Mesothelial cell of epicardium (in vitro differentiated cells): ENCODE data around the gene PCDHGA6. TPM values are rescaled to one million over a fixed set of nuclear protein-coding genes. Genes with fewer than 3 reads are reported as not detected.
"Not testable (repeated sequence)": the region's sequence is repeated elsewhere in the genome, so short reads cannot be mapped to it uniquely, and the experiment has no call there.

Source experiments
- DNase-seq, 2 experiments: peaks; one replicate each; pipeline ENCODE4 v3.0.0; 2021; ENCODE audit warnings: low spot score in 2 of 2; ENCODE audit not compliant: unreplicated experiment in 2 of 2
- H3K27ac Mint-ChIP-seq: 2 replicates; pipeline ENCODE4 v1.8.0; 2021; ENCODE audit warnings: mixed read lengths
- H3K27me3 Mint-ChIP-seq: 2 replicates; pipeline ENCODE4 v1.8.0; 2021; ENCODE audit warnings: low read depth, mixed read lengths
- H3K36me3 Mint-ChIP-seq: 2 replicates; pipeline ENCODE4 v1.8.0; 2021; ENCODE audit warnings: mixed read lengths
- H3K4me1 Mint-ChIP-seq: 2 replicates; pipeline ENCODE4 v1.8.0; 2021; ENCODE audit warnings: mixed read lengths
- H3K4me3 Mint-ChIP-seq: 2 replicates; pipeline ENCODE4 v1.8.0; 2021; ENCODE audit warnings: mild to moderate bottlenecking, moderate library complexity, mixed read lengths
- H3K9me3 Mint-ChIP-seq: 2 replicates; pipeline ENCODE4 v1.8.0; 2021; ENCODE audit warnings: mixed read lengths
- total RNA-seq: library from RNA; stranded (reverse); gene quantifications from 3 replicates; pipeline ENCODE4 v1.2.1, GENCODE V29; 2021
- TF ChIP-seq, protein P1 (sequence below): fragments of 200-600 bp; sonication (generic); IDR thresholded peaks from one replicate; pipeline ENCODE4 v1.5.0; 2021; ENCODE audit warnings: antibody characterized with exemption; ENCODE audit not compliant: unreplicated experiment

The PCDHGA6 gene
- total RNA-seq, 1 donor from 2014 or later: 0.25 TPM

DNA sequence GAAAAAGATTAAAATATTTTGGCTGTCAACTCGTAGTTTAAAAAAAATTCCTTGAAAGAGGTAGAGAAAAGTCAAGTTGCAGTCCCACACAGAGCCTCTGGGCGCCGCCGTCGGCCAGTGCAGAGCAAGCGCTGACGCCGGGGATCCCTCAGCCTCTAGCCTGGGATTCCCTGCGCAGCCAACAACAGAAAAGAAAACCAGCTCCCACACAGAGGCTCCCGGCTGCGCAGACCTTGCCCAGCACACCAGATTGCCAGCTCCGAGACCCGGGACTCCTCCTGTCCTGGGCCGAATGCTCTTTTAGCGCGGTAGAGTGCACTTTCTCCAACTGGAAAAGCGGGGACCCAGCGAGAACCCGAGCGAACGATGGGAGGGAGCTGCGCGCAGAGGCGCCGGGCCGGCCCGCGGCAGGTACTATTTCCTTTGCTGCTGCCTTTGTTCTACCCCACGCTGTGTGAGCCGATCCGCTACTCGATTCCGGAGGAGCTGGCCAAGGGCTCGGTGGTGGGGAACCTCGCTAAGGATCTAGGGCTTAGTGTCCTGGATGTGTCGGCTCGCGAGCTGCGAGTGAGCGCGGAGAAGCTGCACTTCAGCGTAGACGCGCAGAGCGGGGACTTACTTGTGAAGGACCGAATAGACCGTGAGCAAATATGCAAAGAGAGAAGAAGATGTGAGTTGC is 43.9 kb downstream of the PCDHGA6 start, which contains the start of gene PCDHGB7:
PCDHGB7 (plus strand) TSS at position 184 of the 679 bp plus-strand sequence; CDS start at position 367, 183 bp downstream.
- H3K27ac Mint-ChIP-seq: peak within 1 kb of the TSS; percentile 47
- H3K9me3 Mint-ChIP-seq: peaks cover 53% of the 10 kb centered on the region
- not testable (repeated sequence) for H3K27me3 Mint-ChIP-seq, H3K4me1 Mint-ChIP-seq, DNase-seq
- peaks cover 82% of the 10 kb centered on the region for H3K36me3 Mint-ChIP-seq
- TF ChIP-seq, protein P1, sequence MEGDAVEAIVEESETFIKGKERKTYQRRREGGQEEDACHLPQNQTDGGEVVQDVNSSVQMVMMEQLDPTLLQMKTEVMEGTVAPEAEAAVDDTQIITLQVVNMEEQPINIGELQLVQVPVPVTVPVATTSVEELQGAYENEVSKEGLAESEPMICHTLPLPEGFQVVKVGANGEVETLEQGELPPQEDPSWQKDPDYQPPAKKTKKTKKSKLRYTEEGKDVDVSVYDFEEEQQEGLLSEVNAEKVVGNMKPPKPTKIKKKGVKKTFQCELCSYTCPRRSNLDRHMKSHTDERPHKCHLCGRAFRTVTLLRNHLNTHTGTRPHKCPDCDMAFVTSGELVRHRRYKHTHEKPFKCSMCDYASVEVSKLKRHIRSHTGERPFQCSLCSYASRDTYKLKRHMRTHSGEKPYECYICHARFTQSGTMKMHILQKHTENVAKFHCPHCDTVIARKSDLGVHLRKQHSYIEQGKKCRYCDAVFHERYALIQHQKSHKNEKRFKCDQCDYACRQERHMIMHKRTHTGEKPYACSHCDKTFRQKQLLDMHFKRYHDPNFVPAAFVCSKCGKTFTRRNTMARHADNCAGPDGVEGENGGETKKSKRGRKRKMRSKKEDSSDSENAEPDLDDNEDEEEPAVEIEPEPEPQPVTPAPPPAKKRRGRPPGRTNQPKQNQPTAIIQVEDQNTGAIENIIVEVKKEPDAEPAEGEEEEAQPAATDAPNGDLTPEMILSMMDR: peak; percentile 39
- H3K4me3 Mint-ChIP-seq: peak within 1 kb of the TSS; percentile 62

DNA sequence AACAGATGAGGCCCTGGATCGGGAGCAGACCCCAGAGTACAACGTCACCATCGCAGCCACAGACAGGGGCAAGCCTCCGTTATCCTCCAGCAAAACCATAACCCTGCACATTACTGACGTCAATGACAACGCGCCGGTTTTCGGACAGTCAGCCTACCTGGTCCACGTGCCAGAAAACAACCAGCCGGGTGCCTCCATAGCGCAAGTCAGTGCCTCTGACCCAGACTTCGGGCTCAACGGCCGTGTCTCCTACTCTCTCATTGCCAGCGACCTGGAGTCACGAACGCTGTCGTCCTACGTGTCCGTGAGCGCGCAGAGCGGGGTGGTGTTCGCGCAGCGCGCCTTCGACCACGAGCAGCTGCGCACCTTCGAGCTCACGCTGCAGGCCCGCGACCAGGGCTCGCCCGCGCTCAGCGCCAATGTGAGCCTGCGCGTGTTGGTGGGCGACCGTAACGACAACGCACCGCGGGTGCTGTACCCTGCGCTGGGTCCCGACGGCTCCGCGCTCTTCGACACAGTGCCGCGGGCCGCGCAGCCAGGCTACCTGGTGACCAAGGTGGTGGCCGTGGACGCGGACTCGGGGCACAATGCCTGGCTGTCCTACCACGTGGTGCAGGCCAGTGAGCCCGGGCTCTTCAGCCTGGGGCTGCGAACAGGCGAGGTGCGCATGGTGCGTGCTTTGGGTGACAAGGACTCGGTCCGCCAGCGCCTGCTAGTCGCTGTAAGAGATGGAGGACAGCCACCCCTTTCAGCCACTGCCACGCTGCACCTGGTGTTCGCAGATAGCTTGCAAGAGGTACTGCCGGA is 45.6 kb downstream of the PCDHGA6 start:
- DNase-seq: no peak
- H3K4me1 Mint-ChIP-seq: no peaks in the 10 kb centered on the region
- no peak overlapping the region for H3K4me3 Mint-ChIP-seq
- TF ChIP-seq, protein P1: no peak
- H3K27me3 Mint-ChIP-seq: no peaks in the 10 kb centered on the region
- H3K27ac Mint-ChIP-seq: peak overlapping the region; percentile 17
- H3K36me3 Mint-ChIP-seq: peaks cover 77% of the 10 kb centered on the region
- H3K9me3 Mint-ChIP-seq: peaks cover 53% of the 10 kb centered on the region

DNA sequence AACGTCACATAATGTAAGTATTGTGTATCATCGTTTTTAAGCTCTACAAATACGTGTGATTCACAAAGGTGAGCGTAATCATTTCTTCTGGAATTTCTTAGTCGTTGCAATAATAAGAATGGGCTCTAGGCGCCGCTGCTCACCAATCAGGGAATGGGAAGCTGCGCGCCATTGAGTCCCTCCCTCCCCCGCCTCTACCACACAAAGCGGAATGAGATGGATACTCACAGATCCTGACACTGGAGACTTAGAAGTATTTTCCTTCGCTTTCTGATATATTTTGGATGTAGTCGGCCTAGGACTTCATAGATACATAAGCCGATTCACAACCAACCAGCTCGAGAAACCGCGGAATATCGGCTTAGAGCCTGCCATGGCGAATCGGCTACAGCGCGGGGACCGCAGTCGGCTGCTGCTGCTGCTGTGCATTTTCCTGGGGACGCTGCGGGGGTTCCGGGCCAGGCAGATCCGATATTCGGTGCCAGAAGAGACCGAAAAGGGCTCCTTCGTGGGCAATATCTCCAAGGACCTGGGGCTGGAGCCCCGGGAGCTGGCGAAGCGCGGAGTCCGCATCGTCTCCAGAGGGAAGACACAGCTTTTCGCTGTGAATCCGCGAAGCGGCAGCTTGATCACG is 47.3 kb downstream of the PCDHGA6 start, which contains the start of gene PCDHGA11:
PCDHGA11 (plus strand) TSS at position 197 of the 634 bp plus-strand sequence; CDS start at position 374, 177 bp downstream.
- TF ChIP-seq, protein P1: no peak
- Mint-ChIP-seq H3K9me3 (peaks cover 58% of the 10 kb centered on the region), H3K4me1 (no peaks in the 10 kb centered on the region), H3K27ac (no peak within 1 kb of the TSS), H3K36me3 (peaks cover 80% of the 10 kb centered on the region), H3K27me3 (no peaks in the 10 kb centered on the region), H3K4me3 (no peak within 1 kb of the TSS)
- no peak for DNase-seq

DNA sequence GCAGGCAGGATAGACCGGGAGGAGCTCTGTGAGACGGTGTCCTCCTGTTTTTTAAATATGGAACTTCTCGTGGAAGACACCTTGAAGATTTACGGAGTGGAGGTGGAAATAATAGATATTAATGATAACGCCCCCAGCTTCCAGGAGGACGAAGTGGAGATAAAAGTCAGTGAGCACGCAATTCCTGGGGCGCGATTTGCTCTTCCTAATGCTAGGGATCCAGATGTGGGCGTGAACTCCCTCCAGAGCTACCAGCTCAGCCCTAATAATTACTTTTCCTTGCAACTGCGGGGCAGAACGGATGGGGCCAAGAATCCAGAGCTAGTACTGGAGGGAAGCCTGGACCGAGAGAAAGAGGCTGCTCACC is 47.8 kb downstream of the PCDHGA6 start:
- no peaks in the 10 kb centered on the region for H3K27me3 Mint-ChIP-seq
- DNase-seq: no peak
- H3K36me3 Mint-ChIP-seq: peaks cover 81% of the 10 kb centered on the region
- TF ChIP-seq, protein P1: no peak
- H3K9me3 Mint-ChIP-seq: peaks cover 58% of the 10 kb centered on the region
- H3K4me1 Mint-ChIP-seq: no peaks in the 10 kb centered on the region
- no peak overlapping the region for H3K27ac Mint-ChIP-seq
- no peak overlapping the region for H3K4me3 Mint-ChIP-seq

DNA sequence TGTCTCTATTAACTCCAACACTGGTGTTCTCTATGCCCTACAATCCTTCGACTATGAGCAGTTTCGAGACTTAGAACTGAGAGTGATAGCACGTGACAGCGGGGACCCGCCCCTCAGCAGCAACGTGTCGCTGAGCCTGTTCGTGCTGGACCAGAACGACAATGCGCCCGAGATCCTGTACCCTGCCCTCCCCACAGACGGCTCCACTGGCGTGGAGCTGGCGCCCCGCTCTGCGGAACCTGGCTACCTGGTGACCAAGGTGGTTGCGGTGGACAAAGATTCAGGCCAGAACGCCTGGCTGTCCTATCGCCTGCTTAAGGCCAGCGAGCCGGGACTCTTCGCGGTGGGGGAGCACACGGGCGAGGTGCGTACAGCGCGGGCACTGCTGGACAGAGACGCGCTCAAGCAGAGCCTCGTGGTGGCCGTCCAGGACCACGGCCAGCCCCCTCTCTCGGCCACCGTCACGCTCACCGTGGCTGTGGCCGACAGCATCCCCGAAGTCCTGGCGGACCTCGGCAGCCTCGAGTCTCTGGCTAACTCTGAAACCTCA is 49.1 kb downstream of the PCDHGA6 start:
- H3K27ac Mint-ChIP-seq: no peak overlapping the region
- no peak for DNase-seq
- no peaks in the 10 kb centered on the region for H3K27me3 Mint-ChIP-seq
- TF ChIP-seq, protein P1: no peak
- no peaks in the 10 kb centered on the region for H3K4me1 Mint-ChIP-seq
- H3K36me3 Mint-ChIP-seq: peaks cover 84% of the 10 kb centered on the region
- H3K9me3 Mint-ChIP-seq: peaks cover 62% of the 10 kb centered on the region
- H3K4me3 Mint-ChIP-seq: no peak overlapping the region
